ENCODE data around the gene ELFN2. TPM values are rescaled to one million over a fixed set of nuclear protein-coding genes. Genes with fewer than 3 reads are reported as not detected.

ELFN2 gene
- total and polyA plus RNA-seq, 4 donors, result 5.1 to 60.2 (median 34.6) TPM

GRCh38 chr22:37318364-37319109 lies 108.7 kb downstream of the ELFN2 start:
- peaks cover 22% of the 10 kb centered on the region for H3K4me1 ChIP-seq (ENCODE audit: control insufficient read depth, insufficient read depth, low read length)
- WGBS (ENCODE audit: insufficient coverage), result 62% methylated on average over 17 of the region's 18 CpGs
- H3K27me3 ChIP-seq (ENCODE audit: control insufficient read depth, insufficient read depth, low read length), result no peaks in the 10 kb centered on the region
- H3K27ac ChIP-seq (ENCODE audit: low read depth, low read length), result no peak overlapping the region
- no peaks in the 10 kb centered on the region for H3K36me3 ChIP-seq (ENCODE audit: control insufficient read depth, insufficient read depth, low read length)
- no peaks in the 10 kb centered on the region for H3K9me3 ChIP-seq (ENCODE audit: control insufficient read depth, insufficient read depth, low read length)
- peak in 1 of 6 donors; percentile 13 for DNase-seq (ENCODE audit: low read depth in 4 of 6, low spot score in 6 of 6)
- no peak overlapping the region for H3K4me3 ChIP-seq (ENCODE audit: low read depth, low read length)

Other genes with a start within 250 kb of the ELFN2 start
- 10 to 100 TPM in 1 of 2 donors, 1 to 10 TPM in 1; 7.5 to 12.4 TPM for gene C1QTNF6, start 239.2 kb downstream of the ELFN2 start, total RNA-seq
- gene C1QTNF6, start 239.2 kb downstream of the ELFN2 start, polyA plus RNA-seq (ENCODE audit: insufficient read length in 2 of 2), result 10 to 100 TPM; 13.4 to 15.1 TPM
- 1 to 10 TPM in 1 of 2 donors, under 1 TPM in 1; 0.39 to 2.0 TPM for gene SSTR3, start 215.0 kb downstream of the ELFN2 start, total RNA-seq
- 1 to 10 TPM; 2.3 to 2.9 TPM for gene SSTR3, start 215.0 kb downstream of the ELFN2 start, polyA plus RNA-seq (ENCODE audit: insufficient read length in 2 of 2)
- 1 to 10 TPM; 2.1 to 4.8 TPM for gene RAC2, start 183.2 kb downstream of the ELFN2 start, total RNA-seq
- 1 to 10 TPM; 2.4 to 3.0 TPM for gene RAC2, start 183.2 kb downstream of the ELFN2 start, polyA plus RNA-seq (ENCODE audit: insufficient read length in 2 of 2)
- gene CYTH4, start 145.0 kb downstream of the ELFN2 start, total RNA-seq, result 1 to 10 TPM; 9.1 to 9.4 TPM
- 1 to 10 TPM; 5.8 to 6.7 TPM for gene CYTH4, start 145.0 kb downstream of the ELFN2 start, polyA plus RNA-seq (ENCODE audit: insufficient read length in 2 of 2)
- gene MFNG, start 58.9 kb upstream of the ELFN2 start, total RNA-seq, result 10 to 100 TPM in 1 of 2 donors, 1 to 10 TPM in 1; 3.6 to 12.6 TPM
- gene MFNG, start 58.9 kb upstream of the ELFN2 start, polyA plus RNA-seq (ENCODE audit: insufficient read length in 2 of 2), result 10 to 100 TPM; 11.1 to 11.2 TPM
- gene CARD10, start 91.9 kb upstream of the ELFN2 start, total RNA-seq, result 10 to 100 TPM in 1 of 2 donors, 1 to 10 TPM in 1; 4.0 to 12.6 TPM
- gene CARD10, start 91.9 kb upstream of the ELFN2 start, polyA plus RNA-seq (ENCODE audit: insufficient read length in 2 of 2), result 10 to 100 TPM; 13.0 to 14.6 TPM
- 10 to 100 TPM in 1 of 2 donors, 1 to 10 TPM in 1; 4.8 to 23.3 TPM for gene CDC42EP1, start 133.0 kb upstream of the ELFN2 start, total RNA-seq
- gene CDC42EP1, start 133.0 kb upstream of the ELFN2 start, polyA plus RNA-seq (ENCODE audit: insufficient read length in 2 of 2), result 10 to 100 TPM; 39.6 to 41.3 TPM
- gene LGALS2, start 152.6 kb upstream of the ELFN2 start, total RNA-seq, result not detected
- under 1 TPM; 0.74 to 0.92 TPM for gene LGALS2, start 152.6 kb upstream of the ELFN2 start, polyA plus RNA-seq (ENCODE audit: insufficient read length in 2 of 2)
- gene GGA1, start 181.4 kb upstream of the ELFN2 start, total RNA-seq, result 10 to 100 TPM; 27.2 to 47.4 TPM
- 10 to 100 TPM; 59.3 to 80.3 TPM for gene GGA1, start 181.4 kb upstream of the ELFN2 start, polyA plus RNA-seq (ENCODE audit: insufficient read length in 2 of 2)
- gene SH3BP1, start 212.2 kb upstream of the ELFN2 start, total RNA-seq, result 1 to 10 TPM; 3.6 to 8.8 TPM
- gene SH3BP1, start 212.2 kb upstream of the ELFN2 start, polyA plus RNA-seq (ENCODE audit: insufficient read length in 2 of 2), result 1 to 10 TPM; 5.7 to 5.9 TPM
- 10 to 100 TPM; 44.1 to 44.3 TPM for gene PDXP, start 231.2 kb upstream of the ELFN2 start, total RNA-seq
- gene PDXP, start 231.2 kb upstream of the ELFN2 start, polyA plus RNA-seq (ENCODE audit: insufficient read length in 2 of 2), result 100 to 1,000 TPM; 118 to 121 TPM
- 1,000 to 10,000 TPM in 1 of 2 donors, 100 to 1,000 TPM in 1; 572 to 1,031 TPM for gene LGALS1, start 248.2 kb upstream of the ELFN2 start, total RNA-seq
- 100 to 1,000 TPM; 373 to 592 TPM for gene LGALS1, start 248.2 kb upstream of the ELFN2 start, polyA plus RNA-seq (ENCODE audit: insufficient read length in 2 of 2)

All from spinal cord (tissue), 10 donors.